MCF 10A (cell line): ENCODE data around the gene SCN2A. TPM values are rescaled to one million over a fixed set of nuclear protein-coding genes. Genes with fewer than 3 reads are reported as not detected.

ENCODE experiments used
- BruUV-seq: library from RNA; stranded (reverse); fragments of 400-500 nt; replicated peaks from 2 replicates; lab custom pipeline; 2021; lab: Mats Ljungman, UMichigan
- CTCF ChIA-PET: fragments of 300-600 bp; sonication (Branson Sonifier 250); formaldehyde crosslinking; extraction: SDS; loops from one replicate; lab custom pipeline; 2021; ENCODE audit warnings: antibody characterized with exemption, inconsistent platforms; lab: Yijun Ruan, JAX
- POLR2A ChIA-PET: fragments of 300-600, 350-650 bp; sonication (Branson Sonifier 250); formaldehyde crosslinking; extraction: SDS; loops from one replicate; lab custom pipeline; 2020; ENCODE audit warnings: antibody characterized with exemption, inconsistent platforms; lab: Yijun Ruan, JAX
- DNase-seq: peaks from one replicate; pipeline ENCODE4 v3.0.0-alpha.2; 2018; ENCODE audit not compliant: unreplicated experiment
- H3K27ac Mint-ChIP-seq: one replicate; pipeline ENCODE4 v1.8.0; 2022; ENCODE audit warnings: mild to moderate bottlenecking, low read depth, mixed read lengths; ENCODE audit not compliant: unreplicated experiment
- H3K27me3 Mint-ChIP-seq: one replicate; pipeline ENCODE4 v1.8.0; 2022; ENCODE audit warnings: mixed read lengths; ENCODE audit not compliant: insufficient read depth, unreplicated experiment
- H3K36me3 Mint-ChIP-seq: one replicate; pipeline ENCODE4 v1.8.0; 2022; ENCODE audit warnings: mild to moderate bottlenecking, moderate library complexity, mixed read lengths; ENCODE audit not compliant: insufficient read depth, unreplicated experiment
- H3K4me1 Mint-ChIP-seq: one replicate; pipeline ENCODE4 v1.8.0; 2022; ENCODE audit warnings: mixed read lengths; ENCODE audit not compliant: insufficient read depth, unreplicated experiment
- H3K4me3 Mint-ChIP-seq: one replicate; pipeline ENCODE4 v1.8.0; 2022; ENCODE audit warnings: mild to moderate bottlenecking, moderate library complexity, mixed read lengths; ENCODE audit not compliant: unreplicated experiment
- H3K9me3 Mint-ChIP-seq: one replicate; pipeline ENCODE4 v1.8.0; 2022; ENCODE audit warnings: mixed read lengths; ENCODE audit not compliant: unreplicated experiment
- intact Hi-C: fragments of 100-400 bp; cut with micrococcal nuclease; formaldehyde crosslinking; loops from 2 replicates; pipeline ENCODE4 v1.14.1; 2022
- total RNA-seq: library from RNA; stranded (reverse); gene quantifications from 2 replicates; pipeline ENCODE4 v1.2.3, GENCODE V29; 2022
- TF ChIP-seq, protein P1 (sequence below): fragments of 200-600 bp; IDR thresholded peaks from one replicate; pipeline ENCODE4 v1.8.0; 2022; ENCODE audit warnings: antibody characterized with exemption, mild to moderate bottlenecking; ENCODE audit not compliant: unreplicated experiment

SCN2A gene
- total RNA-seq, 1 experiment from 2014 or later: not detected

DNA sequence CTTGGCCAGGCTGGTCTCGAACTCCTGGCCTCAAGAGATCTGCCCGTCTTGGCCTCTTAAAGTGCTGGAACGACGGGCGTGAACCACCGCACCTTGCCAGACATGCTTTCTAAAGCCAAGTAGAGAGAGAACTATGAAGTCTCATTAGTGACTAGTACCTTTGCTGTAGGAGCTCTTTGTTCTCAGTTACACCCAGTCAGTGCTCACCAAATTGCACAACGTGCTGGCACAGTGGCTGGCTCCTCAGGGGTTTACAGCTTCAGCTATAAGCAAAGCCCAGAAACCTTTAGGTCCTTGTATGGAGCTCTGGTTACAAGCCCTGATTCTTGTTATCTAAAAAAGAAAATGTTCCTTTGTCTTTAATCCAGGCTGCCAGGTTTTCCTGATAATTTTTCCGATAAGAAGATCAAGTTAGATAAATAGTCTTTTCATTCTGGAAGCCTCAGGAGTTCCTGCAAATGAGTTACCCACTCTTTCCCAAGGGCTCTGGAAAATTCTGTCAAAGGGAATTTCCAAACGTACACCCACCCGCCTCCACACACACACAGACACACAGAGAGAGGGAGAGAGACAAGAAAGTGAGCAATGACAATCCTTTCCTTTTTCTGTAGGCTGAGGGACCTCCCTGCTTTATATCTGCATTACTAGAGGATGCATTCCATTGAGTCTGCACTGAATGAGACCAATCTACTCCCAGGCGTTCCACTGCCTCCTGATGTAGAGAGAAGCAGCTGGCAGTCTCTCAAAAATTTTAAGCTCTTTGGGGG, 130.1 kb downstream of the SCN2A start:
- Mint-ChIP-seq H3K27me3 (peaks cover 46% of the 10 kb centered on the region), H3K27ac (no peak overlapping the region), H3K36me3 (no peaks in the 10 kb centered on the region), H3K4me1 (no peaks in the 10 kb centered on the region), H3K9me3 (no peaks in the 10 kb centered on the region), H3K4me3 (no peak overlapping the region)
- TF ChIP-seq, protein P1, sequence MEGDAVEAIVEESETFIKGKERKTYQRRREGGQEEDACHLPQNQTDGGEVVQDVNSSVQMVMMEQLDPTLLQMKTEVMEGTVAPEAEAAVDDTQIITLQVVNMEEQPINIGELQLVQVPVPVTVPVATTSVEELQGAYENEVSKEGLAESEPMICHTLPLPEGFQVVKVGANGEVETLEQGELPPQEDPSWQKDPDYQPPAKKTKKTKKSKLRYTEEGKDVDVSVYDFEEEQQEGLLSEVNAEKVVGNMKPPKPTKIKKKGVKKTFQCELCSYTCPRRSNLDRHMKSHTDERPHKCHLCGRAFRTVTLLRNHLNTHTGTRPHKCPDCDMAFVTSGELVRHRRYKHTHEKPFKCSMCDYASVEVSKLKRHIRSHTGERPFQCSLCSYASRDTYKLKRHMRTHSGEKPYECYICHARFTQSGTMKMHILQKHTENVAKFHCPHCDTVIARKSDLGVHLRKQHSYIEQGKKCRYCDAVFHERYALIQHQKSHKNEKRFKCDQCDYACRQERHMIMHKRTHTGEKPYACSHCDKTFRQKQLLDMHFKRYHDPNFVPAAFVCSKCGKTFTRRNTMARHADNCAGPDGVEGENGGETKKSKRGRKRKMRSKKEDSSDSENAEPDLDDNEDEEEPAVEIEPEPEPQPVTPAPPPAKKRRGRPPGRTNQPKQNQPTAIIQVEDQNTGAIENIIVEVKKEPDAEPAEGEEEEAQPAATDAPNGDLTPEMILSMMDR: no peak
- CTCF ChIA-PET: interaction anchor here (0.5 to 0.7 kb wide), 4 partner anchors 166 to 934 kb away, joined by 3 to 5 read pairs (median 3); partner anchors contain the start of gene SCN3A
- intact Hi-C loops: no loop called here
- DNase-seq: peak; percentile 35
- no TSS peak for BruUV-seq
- POLR2A ChIA-PET: interaction anchor here (0.5 to 0.6 kb wide), 3 partner anchors 37 to 856 kb away, joined by 3 read pairs; no protein-coding TSS in a partner anchor

DNA sequence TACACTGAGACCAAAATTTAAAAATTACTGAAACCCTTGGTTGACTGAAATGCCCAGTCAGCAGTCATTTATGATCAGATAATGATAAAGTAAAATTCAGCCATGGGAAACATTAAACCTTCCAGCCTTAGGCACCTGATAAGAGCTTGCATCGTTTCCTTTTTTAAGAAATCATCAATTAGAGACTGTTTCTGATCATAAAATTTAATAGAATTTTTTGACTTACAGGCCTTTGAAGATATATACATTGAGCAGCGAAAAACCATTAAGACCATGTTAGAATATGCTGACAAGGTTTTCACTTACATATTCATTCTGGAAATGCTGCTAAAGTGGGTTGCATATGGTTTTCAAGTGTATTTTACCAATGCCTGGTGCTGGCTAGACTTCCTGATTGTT, 130.7 kb downstream of the SCN2A start:
- no peaks in the 10 kb centered on the region for H3K4me1 Mint-ChIP-seq
- H3K27me3 Mint-ChIP-seq: peaks cover 47% of the 10 kb centered on the region
- TF ChIP-seq, protein P1: no peak
- DNase-seq: no peak
- CTCF ChIA-PET: interaction anchor here (0.7 kb wide), 1 partner anchor 330 kb away, joined by 3 read pairs; no protein-coding TSS in a partner anchor
- no peaks in the 10 kb centered on the region for H3K36me3 Mint-ChIP-seq
- no peaks in the 10 kb centered on the region for H3K9me3 Mint-ChIP-seq
- H3K4me3 Mint-ChIP-seq: no peak overlapping the region
- no peak overlapping the region for H3K27ac Mint-ChIP-seq
- intact Hi-C loops: no loop called here
- POLR2A ChIA-PET: interaction anchor here (0.6 kb wide), 1 partner anchor 857 kb away, joined by 3 read pairs; no protein-coding TSS in a partner anchor
- BruUV-seq: no TSS peak

- BruUV-seq: no TSS peak
- POLR2A ChIA-PET: no interaction called here
Observed at GRCh38 chr2:165371356-165371755, 132.1 kb downstream of the SCN2A start.

More at GRCh38 chr2:165371356-165371755, 132.1 kb downstream of the SCN2A start:
- Mint-ChIP-seq H3K36me3 (no peaks in the 10 kb centered on the region), H3K27ac (no peak overlapping the region), H3K4me3 (no peak overlapping the region), H3K9me3 (no peaks in the 10 kb centered on the region), H3K27me3 (peaks cover 50% of the 10 kb centered on the region), H3K4me1 (no peaks in the 10 kb centered on the region)
- TF ChIP-seq, protein P1: no peak
- no peak for DNase-seq
- CTCF ChIA-PET: interaction anchor here (0.9 to 1.1 kb wide), 2 partner anchors 131 to 503 kb away, joined by 3 to 4 read pairs; no protein-coding TSS in a partner anchor
- intact Hi-C loops: no loop called here
